Panc1 (cell line): Measurements from ENCODE around the gene OR5D13.

Experiments
- CTCF ChIP-seq: fragments of 450-650 bp; IDR thresholded peaks from 2 replicates; pipeline ENCODE4 v1.5.1; 2017; ENCODE audit warnings: mild to moderate bottlenecking
- SIN3A ChIP-seq: IDR thresholded peaks from 2 replicates; pipeline ENCODE4 v1.6.1; 2012; ENCODE audit warnings: low read depth, mild to moderate bottlenecking, low read length, moderate library complexity, borderline replicate concordance; ENCODE audit not compliant: insufficient read depth

- TF ChIP-seq SIN3A (no peak), CTCF (no peak)
These were observed 46.1 kb downstream of the OR5D13 start, which contains the start of gene OR5D18 for GRCh38 chr11:55819330-55819729.
